ENCODE measurements around the gene RNASE11.
"Not testable (repeated sequence)": the region's sequence is repeated elsewhere in the genome, so short reads cannot be mapped to it uniquely, and the experiment has no call there.

Gene RNASE11

GRCh38 chr14:20614038-20614840 is 26.4 kb upstream of the RNASE11 start:
- DNase-seq (ENCODE audit: low read depth, low spot score) = no peak

GRCh38 chr14:20613094-20614037 is 25.6 kb upstream of the RNASE11 start:
- peak; percentile 88 for DNase-seq (ENCODE audit: low read depth, low spot score)

GRCh38 chr14:20612403-20612802 is 24.6 kb upstream of the RNASE11 start:
- DNase-seq (ENCODE audit: low read depth, low spot score) = no peak

GRCh38 chr14:20611277-20611676 is 23.5 kb upstream of the RNASE11 start:
- DNase-seq (ENCODE audit: low read depth, low spot score) = no peak

- DNase-seq (ENCODE audit: low read depth, low spot score) = no peak
Observed at GRCh38 chr14:20610002-20610765, 22.4 kb upstream of the RNASE11 start.

- DNase-seq (ENCODE audit: low read depth, low spot score) = peak; percentile 81
Observed at GRCh38 chr14:20609215-20610001, 21.6 kb upstream of the RNASE11 start.

- no peak for DNase-seq (ENCODE audit: low read depth, low spot score)
Observed at GRCh38 chr14:20608383-20609110, 20.7 kb upstream of the RNASE11 start.

- DNase-seq (ENCODE audit: low read depth, low spot score) = no peak
Observed at GRCh38 chr14:20607617-20608016, 19.8 kb upstream of the RNASE11 start.

GRCh38 chr14:20606902-20607242 is 19.1 kb upstream of the RNASE11 start:
- no peak for DNase-seq (ENCODE audit: low read depth, low spot score)

GRCh38 chr14:20606190-20606901 is 18.5 kb upstream of the RNASE11 start:
- DNase-seq (ENCODE audit: low read depth, low spot score) = no peak

GRCh38 chr14:20603813-20604690 is 16.3 kb upstream of the RNASE11 start:
- no peak for DNase-seq (ENCODE audit: low read depth, low spot score)

GRCh38 chr14:20602583-20602982 is 14.8 kb upstream of the RNASE11 start:
- DNase-seq (ENCODE audit: low read depth, low spot score) = no peak

- DNase-seq (ENCODE audit: low read depth, low spot score) = no peak
Observed at GRCh38 chr14:20601522-20601921, 13.7 kb upstream of the RNASE11 start.

GRCh38 chr14:20597108-20597507 is 9.3 kb upstream of the RNASE11 start:
- no peak for DNase-seq (ENCODE audit: low read depth, low spot score)

GRCh38 chr14:20595726-20596125 is 7.9 kb upstream of the RNASE11 start:
- not testable (repeated sequence) for DNase-seq (ENCODE audit: low read depth, low spot score)

- no peak for DNase-seq (ENCODE audit: low read depth, low spot score)
Observed at GRCh38 chr14:20592574-20592973, 4.8 kb upstream of the RNASE11 start.

- no peak for DNase-seq (ENCODE audit: low read depth, low spot score)
Observed at GRCh38 chr14:20591235-20591634, 3.4 kb upstream of the RNASE11 start, which contains the start of gene RNASE12. RNASE12 (minus strand) TSS chr14:20591376; CDS start chr14:20590723, 653 bp downstream.

- no peak for DNase-seq (ENCODE audit: low read depth, low spot score)
Observed at GRCh38 chr14:20583908-20584307, 3.9 kb downstream of the RNASE11 start.

- DNase-seq (ENCODE audit: low read depth, low spot score) = no peak
Observed at GRCh38 chr14:20583142-20583541, 4.7 kb downstream of the RNASE11 start.

All from smooth muscle cell of the brain vasculature (primary cell).